Esophagus muscularis mucosa (tissue), 4 donors: Measurements from ENCODE around the gene PLEKHA8. TPM values are rescaled to one million over a fixed set of nuclear protein-coding genes. Genes with fewer than 3 reads are reported as not detected.

Experiments
- DNase-seq: peaks from one replicate; pipeline ENCODE4 v3.0.0-alpha.2; 2017; ENCODE audit errors: extremely low spot score
- H3K27ac ChIP-seq, 4 donors: fragments of 200-600 bp; sonication (generic); replicated peaks in 1 of 4; 1 replicate in 3 of 4; 2 replicates in 1 of 4; pipeline ENCODE4 v1.5.1; 2016 to 2019; ENCODE audit warnings: mild to moderate bottlenecking in 1 of 4
- H3K27me3 ChIP-seq, 4 donors: fragments of 200-600 bp; sonication (generic); one replicate each; pipeline versions ENCODE4 v1.5.1 to v1.6.0; 2016 to 2019
- H3K36me3 ChIP-seq, 4 donors: fragments of 200-600 bp; sonication (generic); one replicate each; pipeline ENCODE4 v1.5.1; 2016 to 2019
- H3K4me1 ChIP-seq, 4 donors: fragments of 200-600 bp; sonication (generic); one replicate each; pipeline ENCODE4 v1.5.1; 2016 to 2019
- H3K4me3 ChIP-seq, 4 donors: fragments of 200-600 bp; sonication (generic); 1 replicate in 2 of 4; 2 replicates in 2 of 4; pipeline ENCODE4 v1.5.1; 2016 to 2019; ENCODE audit warnings: mild to moderate bottlenecking in 4 of 4, moderate library complexity in 1 of 4
- H3K9me3 ChIP-seq, 4 donors: fragments of 200-600 bp; sonication (generic); 1 replicate in 3 of 4; 2 replicates in 1 of 4; pipeline ENCODE4 v1.5.1; 2016 to 2019
- EP300 ChIP-seq: sonication (generic); formaldehyde crosslinking; IDR thresholded peaks from one replicate; pipeline ENCODE4 v1.6.1; 2017; ENCODE audit warnings: antibody characterized with exemption
- POLR2A ChIP-seq: fragments of 450-650 bp; IDR thresholded peaks from one replicate; pipeline ENCODE4 v1.6.1; 2017; ENCODE audit warnings: antibody characterized with exemption, moderate library complexity, mild to moderate bottlenecking, low read depth
- POLR2AphosphoS5 ChIP-seq, 2 donors: sonication (generic); formaldehyde crosslinking; IDR thresholded peaks; one replicate each; pipeline ENCODE4 v1.6.1; 2017; ENCODE audit warnings: antibody characterized with exemption in 2 of 2
- WGBS: methylation state at CpG from one replicate; pipeline ENCODE4 v1.1.5; 2018; 5-methylcytosine and 5-hydroxymethylcytosine counted together
- intact Hi-C: fragments of 100-400 bp; cut with DNase I; formaldehyde crosslinking; loops from one replicate; pipeline ENCODE4 v1.15.1; 2023
- total RNA-seq, 4 donors: library from RNA; depleted of rRNA; stranded (reverse); fragments of >200 nt; gene quantifications; one replicate each; pipeline versions ENCODE4 v1.1.0 to v1.2.1, GENCODE V29; 2016
- TF ChIP-seq, protein P1 (sequence below), 3 experiments: fragments of 200-600 bp in 2 of 3; fragments of 450-650 bp in 1 of 3; sonication (generic) in 2 of 3; IDR thresholded peaks; one replicate each; pipeline ENCODE4 v1.5.1; 2017 to 2019; ENCODE audit warnings: antibody characterized with exemption in 3 of 3, mild to moderate bottlenecking in 2 of 3, moderate library complexity in 1 of 3

The PLEKHA8 gene
- total RNA-seq, 4 donors from 2014 or later, result 6.6 to 11.9 (median 10.2) TPM

GRCh38 chr7:30166155-30166840 is 138.1 kb downstream of the PLEKHA8 start:
- TF ChIP-seq POLR2AphosphoS5 (IDR thresholded peaks at IDR 0.05) (no peak), POLR2A (no peak), EP300 (no peak)
- TF ChIP-seq, protein P1, sequence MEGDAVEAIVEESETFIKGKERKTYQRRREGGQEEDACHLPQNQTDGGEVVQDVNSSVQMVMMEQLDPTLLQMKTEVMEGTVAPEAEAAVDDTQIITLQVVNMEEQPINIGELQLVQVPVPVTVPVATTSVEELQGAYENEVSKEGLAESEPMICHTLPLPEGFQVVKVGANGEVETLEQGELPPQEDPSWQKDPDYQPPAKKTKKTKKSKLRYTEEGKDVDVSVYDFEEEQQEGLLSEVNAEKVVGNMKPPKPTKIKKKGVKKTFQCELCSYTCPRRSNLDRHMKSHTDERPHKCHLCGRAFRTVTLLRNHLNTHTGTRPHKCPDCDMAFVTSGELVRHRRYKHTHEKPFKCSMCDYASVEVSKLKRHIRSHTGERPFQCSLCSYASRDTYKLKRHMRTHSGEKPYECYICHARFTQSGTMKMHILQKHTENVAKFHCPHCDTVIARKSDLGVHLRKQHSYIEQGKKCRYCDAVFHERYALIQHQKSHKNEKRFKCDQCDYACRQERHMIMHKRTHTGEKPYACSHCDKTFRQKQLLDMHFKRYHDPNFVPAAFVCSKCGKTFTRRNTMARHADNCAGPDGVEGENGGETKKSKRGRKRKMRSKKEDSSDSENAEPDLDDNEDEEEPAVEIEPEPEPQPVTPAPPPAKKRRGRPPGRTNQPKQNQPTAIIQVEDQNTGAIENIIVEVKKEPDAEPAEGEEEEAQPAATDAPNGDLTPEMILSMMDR (IDR thresholded peaks at IDR 0.05), result no peak
- Histone ChIP-seq H3K4me3 (no peak overlapping the region), H3K4me1 (peaks cover 16 to 65% (median 43%) of the 10 kb centered on the region in 4 donors), H3K9me3 (no peaks in the 10 kb centered on the region), H3K36me3 (peaks cover 0 to 24% (median 2%) of the 10 kb centered on the region in 4 donors), H3K27ac (no peak overlapping the region), H3K27me3 (no peaks in the 10 kb centered on the region)
- intact Hi-C loops, result loop anchor here (2.0 to 10.0 kb wide), 2 partner anchors 109 to 247 kb away; no protein-coding TSS in a partner anchor
- no peak for DNase-seq
- 95% methylated on average over 12 of the region's 12 CpGs for WGBS

DNA sequence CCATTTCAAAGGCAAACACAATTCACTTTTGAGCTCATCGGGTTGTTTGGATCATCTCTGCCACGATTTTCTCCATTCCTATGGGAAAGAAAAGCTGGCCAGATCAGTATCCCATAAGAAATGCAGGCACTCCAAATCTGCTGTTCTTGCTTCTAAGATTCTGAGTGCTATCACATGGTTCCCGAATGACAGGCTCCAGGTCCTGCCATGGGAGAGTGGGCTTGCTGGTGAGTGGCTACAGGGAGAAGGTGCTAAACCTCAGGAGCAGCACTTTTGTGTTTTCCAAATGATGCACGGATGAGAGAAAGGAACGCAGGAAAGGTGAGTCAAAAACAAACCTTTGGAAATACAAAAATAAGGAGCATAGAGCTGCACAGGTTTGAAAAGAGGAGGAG is 138.6 kb downstream of the PLEKHA8 start:
- no peak for DNase-seq
- no peak overlapping the region for H3K4me3 ChIP-seq
- no peaks in the 10 kb centered on the region for H3K27me3 ChIP-seq
- no peaks in the 10 kb centered on the region for H3K9me3 ChIP-seq
- peaks cover 16 to 67% (median 44%) of the 10 kb centered on the region in 4 donors for H3K4me1 ChIP-seq
- TF ChIP-seq POLR2AphosphoS5 (IDR thresholded peaks at IDR 0.05) (no peak), EP300 (no peak), POLR2A (no peak)
- TF ChIP-seq, protein P1 (IDR thresholded peaks at IDR 0.05), result no peak
- H3K36me3 ChIP-seq, result peaks cover 0 to 20% (median 2%) of the 10 kb centered on the region in 4 donors
- WGBS, result 89% methylated on average over 5 of the region's 5 CpGs
- intact Hi-C loops, result loop anchor here (2.0 to 10.0 kb wide), 2 partner anchors 108 to 246 kb away; no protein-coding TSS in a partner anchor
- no peak overlapping the region for H3K27ac ChIP-seq

- peaks cover 0 to 20% (median 2%) of the 10 kb centered on the region in 4 donors for H3K36me3 ChIP-seq
- WGBS, result 95% methylated on average over 6 of the region's 6 CpGs
- H3K27ac ChIP-seq, result no peak overlapping the region
- no peak overlapping the region for H3K4me3 ChIP-seq
- no peaks in the 10 kb centered on the region for H3K9me3 ChIP-seq
- H3K4me1 ChIP-seq, result peaks cover 17 to 68% (median 45%) of the 10 kb centered on the region in 4 donors
- TF ChIP-seq EP300, result no peak
- TF ChIP-seq POLR2AphosphoS5 (IDR thresholded peaks at IDR 0.05), result no peak
- no peak for TF ChIP-seq POLR2A
- TF ChIP-seq, protein P1 (IDR thresholded peaks at IDR 0.05), result no peak
- intact Hi-C loops, result loop anchor here (2.0 to 10.0 kb wide), 2 partner anchors 107 to 245 kb away; no protein-coding TSS in a partner anchor
- H3K27me3 ChIP-seq, result no peaks in the 10 kb centered on the region
- DNase-seq, result no peak
Observed at GRCh38 chr7:30167901-30168300, 139.7 kb downstream of the PLEKHA8 start.

DNA sequence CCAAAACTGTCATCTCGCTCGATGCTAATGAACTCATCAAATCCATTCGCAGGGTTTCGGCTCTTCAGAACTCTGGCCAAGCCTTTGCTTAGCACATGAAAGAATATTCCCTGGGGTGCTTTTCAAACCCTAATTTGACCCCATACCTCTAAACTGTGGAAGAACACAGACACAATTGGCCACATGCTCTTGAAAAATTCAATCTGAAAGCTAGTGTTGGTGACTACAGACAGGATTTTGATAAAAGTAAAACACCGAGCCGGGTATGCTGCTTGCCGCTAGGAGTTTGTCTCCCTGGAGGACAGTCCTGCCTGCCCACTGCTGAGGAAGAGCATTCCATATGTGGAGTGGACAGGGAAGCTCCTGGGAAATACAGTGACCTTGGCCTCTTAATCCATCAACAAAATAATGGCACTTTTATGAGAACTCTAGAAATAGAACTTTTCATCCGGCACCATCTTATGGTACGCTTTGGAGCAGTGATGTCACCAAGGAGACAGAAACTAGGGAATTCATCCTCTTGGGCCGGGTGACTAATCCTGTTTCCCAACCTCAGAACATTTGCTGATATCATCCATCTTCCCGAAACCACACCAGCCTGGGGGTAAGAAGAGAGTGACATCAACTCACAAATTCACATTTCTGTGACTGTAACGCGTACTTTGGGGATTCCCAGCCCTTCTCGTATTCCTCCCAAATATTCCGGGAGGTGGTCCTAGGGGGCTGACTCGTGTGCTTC is 140.8 kb downstream of the PLEKHA8 start:
- H3K4me1 ChIP-seq, result peaks cover 20 to 68% (median 45%) of the 10 kb centered on the region in 4 donors
- no peaks in the 10 kb centered on the region for H3K27me3 ChIP-seq
- no peak for DNase-seq
- H3K4me3 ChIP-seq, result no peak overlapping the region
- H3K36me3 ChIP-seq, result peaks cover 0 to 20% (median 2%) of the 10 kb centered on the region in 4 donors
- WGBS, result 67% methylated on average over 16 of the region's 16 CpGs
- H3K9me3 ChIP-seq, result no peaks in the 10 kb centered on the region
- intact Hi-C loops, result loop anchor here (10.0 kb wide), 1 partner anchor 106 kb away; no protein-coding TSS in a partner anchor
- peak overlapping the region in 1 of 4 donors; percentile 31 for H3K27ac ChIP-seq
- TF ChIP-seq POLR2AphosphoS5 (IDR thresholded peaks at IDR 0.05), result peak in 1 of 2 donors; percentile 37
- peak; percentile 12 for TF ChIP-seq EP300
- TF ChIP-seq, protein P1 (IDR thresholded peaks at IDR 0.05), result no peak
